Upper lobe of left lung (tissue), 4 donors: ENCODE measurements around the gene PGM5.

Experiments used
- POLR2A ChIP-seq, 4 donors: fragments of 450-650 bp; IDR thresholded peaks; one replicate each; pipeline ENCODE4 v1.5.1; 2016 to 2017; ENCODE audit warnings: antibody characterized with exemption in 4 of 4, mild to moderate bottlenecking in 2 of 4
- TF ChIP-seq, protein P1 (sequence below), 6 experiments: fragments of 450-650 bp in 4 of 6; fragments of 200-600 bp in 2 of 6; sonication (generic) in 2 of 6; IDR thresholded peaks; one replicate each; pipeline ENCODE4 v1.5.1; 2016 to 2019; ENCODE audit warnings: antibody characterized with exemption in 6 of 6

DNA sequence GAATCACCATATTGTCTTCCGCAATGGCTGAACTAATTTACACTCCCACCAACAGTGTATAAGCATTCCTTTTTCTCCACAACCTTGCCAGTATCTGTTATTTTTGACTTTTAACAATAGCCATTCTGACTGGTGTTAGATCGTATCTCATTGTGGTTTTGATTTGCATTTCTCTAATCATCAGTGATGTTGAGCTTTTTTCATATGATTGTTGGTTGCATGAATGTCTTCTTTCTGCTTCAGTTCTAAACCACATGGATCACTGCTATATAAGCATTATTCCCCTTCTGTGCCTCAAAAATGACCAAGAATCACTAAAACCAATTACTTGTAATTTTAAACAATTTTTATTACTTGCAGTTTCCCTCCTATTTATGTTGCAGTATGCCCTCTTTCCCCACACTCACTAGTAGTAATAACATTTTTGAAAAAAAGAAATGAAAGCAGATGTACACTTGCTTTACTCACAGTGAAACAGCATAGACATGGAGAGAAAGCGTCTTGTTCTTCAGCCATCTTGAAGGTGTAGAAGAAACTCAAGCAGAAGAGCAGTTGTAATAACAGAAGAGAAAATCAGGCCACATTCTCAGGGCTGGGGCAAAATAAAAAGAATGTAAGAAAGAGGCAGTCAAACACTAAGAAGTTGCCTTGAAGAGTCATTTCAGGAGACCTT, 188.8 kb downstream of the PGM5 start:
- TF ChIP-seq, protein P1, sequence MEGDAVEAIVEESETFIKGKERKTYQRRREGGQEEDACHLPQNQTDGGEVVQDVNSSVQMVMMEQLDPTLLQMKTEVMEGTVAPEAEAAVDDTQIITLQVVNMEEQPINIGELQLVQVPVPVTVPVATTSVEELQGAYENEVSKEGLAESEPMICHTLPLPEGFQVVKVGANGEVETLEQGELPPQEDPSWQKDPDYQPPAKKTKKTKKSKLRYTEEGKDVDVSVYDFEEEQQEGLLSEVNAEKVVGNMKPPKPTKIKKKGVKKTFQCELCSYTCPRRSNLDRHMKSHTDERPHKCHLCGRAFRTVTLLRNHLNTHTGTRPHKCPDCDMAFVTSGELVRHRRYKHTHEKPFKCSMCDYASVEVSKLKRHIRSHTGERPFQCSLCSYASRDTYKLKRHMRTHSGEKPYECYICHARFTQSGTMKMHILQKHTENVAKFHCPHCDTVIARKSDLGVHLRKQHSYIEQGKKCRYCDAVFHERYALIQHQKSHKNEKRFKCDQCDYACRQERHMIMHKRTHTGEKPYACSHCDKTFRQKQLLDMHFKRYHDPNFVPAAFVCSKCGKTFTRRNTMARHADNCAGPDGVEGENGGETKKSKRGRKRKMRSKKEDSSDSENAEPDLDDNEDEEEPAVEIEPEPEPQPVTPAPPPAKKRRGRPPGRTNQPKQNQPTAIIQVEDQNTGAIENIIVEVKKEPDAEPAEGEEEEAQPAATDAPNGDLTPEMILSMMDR (IDR thresholded peaks at IDR 0.05) = no peak
- no peak for TF ChIP-seq POLR2A (IDR thresholded peaks at IDR 0.05)
